ENCODE data around the gene ODC1.

Gene ODC1

GRCh38 chr2:10400002-10400401, 48.1 kb downstream of the ODC1 start:
- DNase-seq (ENCODE audit: low read depth), result no peak

- DNase-seq (ENCODE audit: low read depth), result no peak
Measured at GRCh38 chr2:10399358-10399757, 48.8 kb downstream of the ODC1 start.

GRCh38 chr2:10398496-10398895, 49.6 kb downstream of the ODC1 start:
- no peak for DNase-seq (ENCODE audit: low read depth)

- no peak for DNase-seq (ENCODE audit: low read depth)
Measured at GRCh38 chr2:10397878-10398277, 50.2 kb downstream of the ODC1 start.

GRCh38 chr2:10397297-10397875, 50.7 kb downstream of the ODC1 start:
- no peak for DNase-seq (ENCODE audit: low read depth)

DNA sequence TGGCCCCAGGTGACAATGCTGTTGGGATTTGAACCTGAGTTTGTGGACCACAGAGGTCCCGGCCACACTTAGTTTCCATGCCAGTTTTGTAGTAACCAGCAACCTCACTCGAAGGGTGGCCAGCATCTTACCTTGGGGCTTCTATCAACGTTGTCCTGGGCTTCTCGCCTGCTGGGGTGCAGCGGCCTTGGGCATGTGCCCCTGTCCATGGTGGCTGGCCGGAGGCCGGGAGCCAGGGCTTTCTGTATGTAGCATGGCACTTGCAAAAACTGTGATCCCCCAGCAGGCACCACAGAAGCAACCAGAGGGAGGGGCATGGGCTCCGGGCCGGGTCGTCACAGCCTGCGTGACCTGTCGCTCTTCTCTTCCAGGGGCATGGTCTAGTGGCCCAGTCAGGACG, 51.7 kb downstream of the ODC1 start:
- DNase-seq (ENCODE audit: low read depth), result no peak

- no peak for DNase-seq (ENCODE audit: low read depth)
Measured at GRCh38 chr2:10395893-10396292, 52.2 kb downstream of the ODC1 start.

GRCh38 chr2:10393640-10393982, 54.5 kb downstream of the ODC1 start:
- no peak for DNase-seq (ENCODE audit: low read depth)

DNA sequence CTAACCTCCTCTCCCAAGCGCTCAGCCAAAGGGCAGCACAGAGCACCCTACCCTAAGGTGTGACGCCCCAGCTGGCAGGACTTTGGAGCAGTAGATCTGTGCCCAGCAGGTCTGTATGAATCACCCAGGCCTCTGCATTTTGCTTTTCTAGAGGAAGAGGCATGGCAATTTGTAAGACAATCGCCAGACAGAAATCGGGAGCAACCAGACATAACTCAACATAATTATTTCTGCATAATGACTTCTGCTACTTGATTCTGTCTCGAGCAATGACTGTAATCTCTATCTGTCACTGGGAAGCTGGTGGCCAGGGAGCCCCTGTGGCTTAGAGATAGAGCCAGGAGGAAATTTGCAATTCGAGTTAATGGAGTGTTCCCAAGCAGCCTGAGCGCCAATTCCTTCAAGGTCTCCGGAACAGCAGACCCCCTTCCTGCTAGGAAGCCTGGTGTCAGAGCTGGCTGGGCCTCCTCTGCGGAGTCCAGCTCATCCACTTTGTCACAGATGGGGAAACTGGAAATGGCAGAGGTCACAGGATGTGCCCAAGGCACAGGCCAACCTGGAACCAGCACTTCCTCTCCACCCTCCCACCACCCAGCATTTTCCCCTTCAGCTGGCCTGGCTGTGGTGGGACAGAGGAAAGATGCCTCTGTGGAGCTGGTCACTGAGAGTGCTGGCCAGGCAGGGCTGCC, 55.0 kb downstream of the ODC1 start:
- no peak for DNase-seq (ENCODE audit: low read depth)

- DNase-seq (ENCODE audit: low read depth), result no peak
Measured at GRCh38 chr2:10392548-10392947, 55.6 kb downstream of the ODC1 start.

- no peak for DNase-seq (ENCODE audit: low read depth)
Measured at GRCh38 chr2:10392100-10392499, 56.0 kb downstream of the ODC1 start.

DNA sequence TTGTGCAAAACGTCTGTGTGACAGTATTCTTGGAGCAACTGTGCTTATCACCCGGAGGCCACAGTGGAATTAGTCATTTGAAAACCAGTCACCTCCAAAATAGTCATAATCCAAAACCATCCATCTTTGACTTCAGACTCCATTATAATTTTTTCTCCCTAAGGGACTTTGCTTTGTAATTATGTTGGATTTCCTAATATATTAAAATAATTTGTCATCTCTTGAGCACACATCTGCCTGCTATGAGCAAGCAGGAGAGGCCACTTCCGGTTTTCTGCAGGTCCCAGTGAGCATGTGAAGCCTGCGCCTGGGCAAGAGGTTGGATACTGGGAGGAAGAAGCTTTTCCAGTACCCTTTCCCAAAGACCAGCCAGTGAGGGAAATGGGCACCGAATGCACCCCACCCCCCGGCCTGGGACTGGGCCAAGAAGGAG, 57.7 kb downstream of the ODC1 start:
- DNase-seq (ENCODE audit: low read depth), result no peak
